Caco-2 (cell line): ENCODE measurements around the gene UNCX. TPM values are rescaled to one million over a fixed set of nuclear protein-coding genes. Genes with fewer than 3 reads are reported as not detected.

ENCODE experiments used
- BruUV-seq: library from RNA; stranded (reverse); fragments of 400-500 nt; replicated peaks from 2 replicates; lab custom pipeline; 2021; lab: Mats Ljungman, UMichigan
- CTCF ChIA-PET: fragments of 300-600 bp; sonication (Branson Sonifier 250); formaldehyde crosslinking; loops from one replicate; lab custom pipeline; 2022; ENCODE audit warnings: antibody characterized with exemption; lab: Charles Lee
- POLR2A ChIA-PET: fragments of 300-600 bp; sonication (Branson Sonifier 250); formaldehyde crosslinking; loops from one replicate; lab custom pipeline; 2022; ENCODE audit warnings: antibody characterized with exemption; lab: Charles Lee
- DNase-seq, 2 experiments: peaks; one replicate each; pipeline versions ENCODE4 v3.0.0 to v3.0.0-alpha.2; 2020 to 2022
- H3K27me3 ChIP-seq: replicated peaks from 2 replicates; pipeline ENCODE4 v1.6.0; 2011; ENCODE audit warnings: low read length; ENCODE audit not compliant: control insufficient read depth, insufficient read depth
- H3K36me3 ChIP-seq: 2 replicates; pipeline ENCODE4 v1.5.1; 2011; ENCODE audit warnings: low read length; ENCODE audit not compliant: control insufficient read depth, insufficient read depth
- H3K4me1 ChIP-seq: fragments of 250-450 bp; sonication (Bioruptor Pico); 2 replicates; pipeline ENCODE4 v1.5.1; 2020; ENCODE audit warnings: mild to moderate bottlenecking
- H3K4me3 ChIP-seq: 2 replicates; pipeline ENCODE4 v1.5.1; 2011; ENCODE audit warnings: low read depth, mild to moderate bottlenecking, control low read depth, low read length
- H3K9me3 ChIP-seq: fragments of 250-450 bp; sonication (Bioruptor Pico); 2 replicates; pipeline ENCODE4 v1.5.1; 2020; ENCODE audit warnings: mild to moderate bottlenecking, moderate library complexity
- H3K27ac Mint-ChIP-seq: one replicate; pipeline ENCODE4 v1.8.0; 2022; ENCODE audit warnings: mixed read lengths; ENCODE audit not compliant: unreplicated experiment
- H3K27me3 Mint-ChIP-seq: one replicate; pipeline ENCODE4 v1.8.0; 2022; ENCODE audit warnings: mixed read lengths; ENCODE audit not compliant: insufficient read depth, unreplicated experiment
- H3K36me3 Mint-ChIP-seq: one replicate; pipeline ENCODE4 v1.8.0; 2022; ENCODE audit warnings: mild to moderate bottlenecking, mixed read lengths; ENCODE audit not compliant: insufficient read depth, unreplicated experiment
- H3K4me1 Mint-ChIP-seq: one replicate; pipeline ENCODE4 v1.8.0; 2022; ENCODE audit warnings: low read depth, mixed read lengths; ENCODE audit not compliant: unreplicated experiment
- H3K4me3 Mint-ChIP-seq: one replicate; pipeline ENCODE4 v1.8.0; 2022; ENCODE audit warnings: mild to moderate bottlenecking, moderate library complexity, mixed read lengths; ENCODE audit not compliant: unreplicated experiment
- H3K9me3 Mint-ChIP-seq: one replicate; pipeline ENCODE4 v1.8.0; 2022; ENCODE audit warnings: mixed read lengths; ENCODE audit not compliant: unreplicated experiment
- intact Hi-C: fragments of 100-400 bp; cut with micrococcal nuclease; formaldehyde crosslinking; loops from one replicate; pipeline ENCODE4 v1.10.0; 2022; ENCODE audit not compliant: unreplicated experiment
- total RNA-seq: library from RNA; stranded (reverse); gene quantifications from 2 replicates; pipeline ENCODE4 v1.2.3, GENCODE V29; 2022
- TF ChIP-seq, protein P1 (sequence below), 2 experiments: fragments of 200-600 bp in 1 of 2; IDR thresholded peaks; 1 replicate in 1 of 2; 2 replicates in 1 of 2; pipeline versions ENCODE4 v1.5.1 to v1.8.0; 2011 to 2022; ENCODE audit warnings: antibody characterized with exemption in 1 of 2, control low read depth in 1 of 2, inconsistent platforms in 1 of 2, low read depth in 1 of 2, low read length in 1 of 2, mild to moderate bottlenecking in 1 of 2, moderate library complexity in 1 of 2; ENCODE audit not compliant: insufficient read depth in 1 of 2, severe bottlenecking in 1 of 2, unreplicated experiment in 1 of 2

The UNCX gene
- total RNA-seq, 1 experiment from 2014 or later, result not detected

DNA sequence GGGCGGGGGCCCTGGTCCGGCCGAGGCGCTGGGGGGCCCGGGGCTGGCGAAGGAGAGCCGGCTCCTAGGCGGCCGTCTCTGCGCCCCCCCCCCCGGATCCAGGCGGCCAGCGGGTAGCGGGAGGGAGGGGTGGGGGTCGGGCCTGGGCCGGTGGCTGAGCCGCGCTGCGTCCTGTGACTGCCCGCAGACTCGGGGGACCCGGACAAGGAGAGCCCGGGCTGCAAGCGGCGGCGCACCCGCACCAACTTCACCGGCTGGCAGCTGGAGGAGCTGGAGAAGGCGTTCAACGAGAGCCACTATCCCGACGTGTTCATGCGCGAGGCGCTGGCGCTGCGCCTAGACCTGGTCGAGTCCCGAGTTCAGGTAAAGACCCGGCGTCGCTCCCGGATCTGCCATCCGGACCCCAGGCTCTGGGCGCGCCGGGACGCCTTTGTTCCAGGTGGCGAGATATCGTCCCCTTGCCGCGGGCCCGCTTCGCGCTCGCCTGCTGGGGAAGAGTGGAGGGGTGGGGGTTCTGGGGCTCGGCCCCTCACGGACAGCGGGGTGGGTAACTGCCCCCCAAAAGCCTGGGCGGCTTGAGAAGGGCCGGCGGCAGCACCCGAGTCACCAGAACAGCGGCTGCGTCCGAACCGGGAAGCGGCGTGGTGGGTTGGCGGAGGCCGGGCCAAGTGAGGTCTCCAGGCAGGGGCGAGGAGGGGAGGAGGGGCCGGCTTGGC, 819 bp downstream of the UNCX start:
- BruUV-seq, result no TSS peak
- no peaks in the 10 kb centered on the region for H3K4me1 Mint-ChIP-seq

DNA sequence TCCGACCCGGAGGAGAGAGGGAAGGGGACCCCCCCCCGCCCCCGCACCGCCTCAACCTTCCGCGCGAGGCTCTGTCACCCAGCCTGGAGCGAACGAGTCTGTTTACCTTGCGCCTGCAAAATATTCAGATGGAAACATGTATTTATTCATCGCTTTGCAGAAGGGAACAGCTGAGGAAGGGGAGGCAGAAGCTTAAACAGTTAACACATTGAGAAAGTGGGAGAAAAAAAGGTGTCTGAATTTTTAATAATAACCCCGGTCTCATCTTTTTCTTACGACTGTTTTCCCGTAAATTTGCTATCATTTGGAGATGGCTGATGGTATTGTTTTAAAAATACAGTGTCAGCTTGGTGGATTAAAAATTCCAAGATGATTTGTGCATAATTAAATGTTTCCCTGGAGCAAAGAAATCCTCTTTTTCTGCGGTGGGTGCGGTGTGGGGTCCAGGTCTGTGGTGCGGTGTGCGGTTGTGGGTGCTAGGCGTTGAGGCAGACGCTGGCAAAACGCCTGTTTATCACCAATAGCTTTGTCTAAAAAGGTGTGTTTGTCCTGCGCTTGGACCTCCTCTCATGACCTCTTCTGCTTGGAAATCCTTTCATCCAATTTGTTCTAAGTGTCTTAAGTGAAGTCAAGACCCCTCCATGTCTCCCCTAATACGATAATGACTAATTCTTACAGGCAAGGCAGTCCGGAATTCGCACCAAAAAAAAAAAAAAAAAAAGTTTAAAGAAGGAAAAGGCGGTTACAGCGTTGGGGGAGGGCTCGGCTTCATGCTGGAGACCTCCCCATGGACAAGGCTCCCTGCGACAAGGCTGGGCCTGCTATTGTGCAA, 1.6 kb downstream of the UNCX start:
- intact Hi-C loops, result no loop called here
- no peaks in the 10 kb centered on the region for H3K36me3 ChIP-seq
- no peaks in the 10 kb centered on the region for H3K9me3 Mint-ChIP-seq
- DNase-seq, result no peak
- ChIA-PET CTCF (no interaction called here), POLR2A (no interaction called here)
- no peak overlapping the region for H3K4me3 ChIP-seq
- H3K36me3 Mint-ChIP-seq, result no peaks in the 10 kb centered on the region
- H3K9me3 ChIP-seq, result no peaks in the 10 kb centered on the region
- no TSS peak for BruUV-seq
- peaks cover 35% of the 10 kb centered on the region for H3K27me3 Mint-ChIP-seq
- TF ChIP-seq, protein P1, sequence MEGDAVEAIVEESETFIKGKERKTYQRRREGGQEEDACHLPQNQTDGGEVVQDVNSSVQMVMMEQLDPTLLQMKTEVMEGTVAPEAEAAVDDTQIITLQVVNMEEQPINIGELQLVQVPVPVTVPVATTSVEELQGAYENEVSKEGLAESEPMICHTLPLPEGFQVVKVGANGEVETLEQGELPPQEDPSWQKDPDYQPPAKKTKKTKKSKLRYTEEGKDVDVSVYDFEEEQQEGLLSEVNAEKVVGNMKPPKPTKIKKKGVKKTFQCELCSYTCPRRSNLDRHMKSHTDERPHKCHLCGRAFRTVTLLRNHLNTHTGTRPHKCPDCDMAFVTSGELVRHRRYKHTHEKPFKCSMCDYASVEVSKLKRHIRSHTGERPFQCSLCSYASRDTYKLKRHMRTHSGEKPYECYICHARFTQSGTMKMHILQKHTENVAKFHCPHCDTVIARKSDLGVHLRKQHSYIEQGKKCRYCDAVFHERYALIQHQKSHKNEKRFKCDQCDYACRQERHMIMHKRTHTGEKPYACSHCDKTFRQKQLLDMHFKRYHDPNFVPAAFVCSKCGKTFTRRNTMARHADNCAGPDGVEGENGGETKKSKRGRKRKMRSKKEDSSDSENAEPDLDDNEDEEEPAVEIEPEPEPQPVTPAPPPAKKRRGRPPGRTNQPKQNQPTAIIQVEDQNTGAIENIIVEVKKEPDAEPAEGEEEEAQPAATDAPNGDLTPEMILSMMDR (IDR thresholded peaks at IDR 0.05; ENCODE audit: insufficient read depth in 1 of 2, low read depth in 1 of 2, low read length in 1 of 2, severe bottlenecking in 1 of 2, unreplicated experiment in 1 of 2), result no peak
- no peak overlapping the region for H3K27ac Mint-ChIP-seq
- H3K4me3 Mint-ChIP-seq, result peak overlapping the region; percentile 27
- peaks cover 3% of the 10 kb centered on the region; the same call in 1 of the 2 replicates for H3K27me3 ChIP-seq
- H3K4me1 ChIP-seq, result 0 out of 2 replicates have a peak, but pooled peaks cover 4% of the 10 kb centered on the region
- no peaks in the 10 kb centered on the region for H3K4me1 Mint-ChIP-seq

More for the DNA sequence above, 819 bp downstream of the UNCX start:
- Mint-ChIP-seq H3K4me3 (no peak overlapping the region), H3K36me3 (no peaks in the 10 kb centered on the region), H3K9me3 (no peaks in the 10 kb centered on the region), H3K27me3 (peaks cover 32% of the 10 kb centered on the region), H3K27ac (no peak overlapping the region)
- Histone ChIP-seq H3K36me3 (no peaks in the 10 kb centered on the region), H3K4me1 (0 out of 2 replicates have a peak, but pooled peaks cover 4% of the 10 kb centered on the region), H3K4me3 (no peak overlapping the region), H3K9me3 (no peaks in the 10 kb centered on the region), H3K27me3 (peaks cover 3% of the 10 kb centered on the region; the same call in 1 of the 2 replicates)
- ChIA-PET CTCF (no interaction called here), POLR2A (no interaction called here)
- TF ChIP-seq, protein P1 (IDR thresholded peaks at IDR 0.05; ENCODE audit: insufficient read depth in 1 of 2, low read depth in 1 of 2, low read length in 1 of 2, severe bottlenecking in 1 of 2, unreplicated experiment in 1 of 2), result no peak
- no peak for DNase-seq
- intact Hi-C loops, result no loop called here

DNA sequence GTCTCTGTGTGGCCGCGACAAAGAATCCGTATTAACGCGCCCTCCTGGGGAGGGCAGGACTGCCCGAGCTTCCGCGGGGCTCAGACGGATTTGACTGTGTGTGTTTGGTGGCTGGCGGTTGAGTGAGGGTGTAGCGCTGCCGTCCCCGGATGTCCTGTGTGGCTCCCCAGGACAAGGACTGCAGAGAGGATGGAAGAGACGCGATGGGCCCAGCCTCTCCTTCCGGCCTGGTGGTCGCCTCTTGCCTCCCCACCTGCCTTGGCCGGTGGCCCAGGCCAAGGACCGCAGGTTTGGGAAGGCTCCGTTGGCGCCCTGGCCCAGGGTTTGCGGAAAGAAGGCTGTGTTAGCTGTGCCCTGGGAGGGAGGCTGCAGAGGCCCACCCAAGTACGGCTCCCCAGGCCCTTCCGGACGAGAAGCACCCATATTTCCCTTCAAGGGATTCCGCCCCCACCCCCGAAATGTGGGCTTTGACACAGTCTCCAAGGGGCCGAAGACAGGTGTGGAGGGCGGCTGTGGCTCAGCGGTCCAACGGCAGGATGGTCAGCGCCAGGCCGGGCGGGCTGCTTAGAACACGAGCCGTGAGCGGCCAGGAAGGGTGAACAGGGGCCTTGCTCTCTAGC, 2.3 kb downstream of the UNCX start:
- intact Hi-C loops, result no loop called here
- CTCF ChIA-PET, result interaction anchor here (1.0 kb wide), 1 partner anchor 196 kb away, joined by 3 read pairs; no protein-coding TSS in a partner anchor
- DNase-seq, result no peak
- Mint-ChIP-seq H3K9me3 (no peaks in the 10 kb centered on the region), H3K27ac (no peak overlapping the region), H3K27me3 (peaks cover 40% of the 10 kb centered on the region), H3K36me3 (no peaks in the 10 kb centered on the region), H3K4me1 (no peaks in the 10 kb centered on the region), H3K4me3 (peak overlapping the region; percentile 27)
- TF ChIP-seq, protein P1 (IDR thresholded peaks at IDR 0.05; ENCODE audit: insufficient read depth in 1 of 2, low read depth in 1 of 2, low read length in 1 of 2, severe bottlenecking in 1 of 2, unreplicated experiment in 1 of 2), result no peak
- POLR2A ChIA-PET, result no interaction called here
- H3K4me3 ChIP-seq, result no peak overlapping the region
- no peaks in the 10 kb centered on the region for H3K9me3 ChIP-seq
- no peaks in the 10 kb centered on the region for H3K36me3 ChIP-seq
- 0 out of 2 replicates have a peak, but pooled peaks cover 4% of the 10 kb centered on the region for H3K4me1 ChIP-seq
- peaks cover 3% of the 10 kb centered on the region; the same call in 1 of the 2 replicates for H3K27me3 ChIP-seq
- no TSS peak for BruUV-seq
